T-cell (primary cell): Measurements from ENCODE around the gene CDC37. TPM values are rescaled to one million over a fixed set of nuclear protein-coding genes. Genes with fewer than 3 reads are reported as not detected.

ENCODE experiments used
- ATAC-seq, 4 experiments: fragments of 200-7000 bp in 3 of 4; fragments of 150-1000 bp in 1 of 4; cut with Tn5 transposase; replicated peaks in 1 of 4; 1 replicate in 3 of 4; 2 replicates in 1 of 4; pipeline ENCODE4 v1.10.0; 2021; ENCODE audit warnings: moderate library complexity in 3 of 4, mild to moderate bottlenecking in 2 of 4, moderate number of reproducible peaks in 1 of 4
- CTCF ChIA-PET, 2 donors: fragments of 300-600 bp; sonication (Branson Sonifier 250); formaldehyde crosslinking; loops; one replicate each; lab custom pipeline; 2022; ENCODE audit warnings: antibody characterized with exemption in 2 of 2; lab: Charles Lee
- POLR2A ChIA-PET, 2 donors: fragments of 300-600 bp; sonication (Branson Sonifier 250); formaldehyde crosslinking; loops; one replicate each; lab custom pipeline; 2022; ENCODE audit warnings: antibody characterized with exemption in 2 of 2; lab: Charles Lee
- DNase-seq, 35 experiments: peaks; one replicate each; pipeline versions ENCODE4 v3.0.0 to v3.0.0-alpha.2; 2013 to 2023
- H3K27ac ChIP-seq: one replicate; pipeline ENCODE4 v1.5.1; 2013; ENCODE audit warnings: low read length
- H3K27me3 ChIP-seq, 2 experiments: replicated peaks in 1 of 2; 1 replicate in 1 of 2; 2 replicates in 1 of 2; pipeline versions ENCODE4 v1.6.1 to v1.7.0; 2013; ENCODE audit warnings: low read length in 1 of 2, mixed read lengths in 1 of 2; ENCODE audit not compliant: control insufficient read depth in 2 of 2, insufficient read depth in 2 of 2; ENCODE audit errors: extremely low read depth in 1 of 2
- H3K36me3 ChIP-seq, 2 donors: 1 replicate in 1 of 2; 2 replicates in 1 of 2; pipeline versions ENCODE4 v1.6.1 to v1.7.0; 2013; ENCODE audit warnings: low read length in 1 of 2; ENCODE audit not compliant: control insufficient read depth in 2 of 2, insufficient read depth in 1 of 2; ENCODE audit errors: extremely low read depth in 1 of 2
- H3K4me1 ChIP-seq, 2 experiments: 1 replicate in 1 of 2; 2 replicates in 1 of 2; pipeline versions ENCODE4 v1.6.1 to v1.7.0; 2013; ENCODE audit warnings: low read length in 2 of 2, mixed read lengths in 1 of 2; ENCODE audit not compliant: insufficient read depth in 2 of 2, control insufficient read depth in 1 of 2; ENCODE audit errors: extremely low read depth in 1 of 2
- H3K4me3 ChIP-seq, 2 donors: 1 replicate in 1 of 2; 2 replicates in 1 of 2; pipeline versions ENCODE4 v1.5.1 to v1.7.0; 2013; ENCODE audit warnings: mild to moderate bottlenecking in 2 of 2, low read length in 1 of 2, moderate library complexity in 1 of 2; ENCODE audit not compliant: control insufficient read depth in 1 of 2; ENCODE audit errors: extremely low read depth in 1 of 2
- H3K9me3 ChIP-seq: 2 replicates; pipeline ENCODE4 v1.7.0; 2013
- H3K27ac Mint-ChIP-seq, 2 donors: one replicate each; pipeline ENCODE4 v1.8.0; 2020 to 2021; ENCODE audit warnings: mild to moderate bottlenecking in 2 of 2, mixed read lengths in 2 of 2
- H3K27me3 Mint-ChIP-seq, 2 donors: one replicate each; pipeline ENCODE4 v1.8.0; 2021 to 2022; ENCODE audit warnings: mixed read lengths in 2 of 2
- H3K36me3 Mint-ChIP-seq: one replicate; pipeline ENCODE4 v1.8.0; 2021; ENCODE audit warnings: mixed read lengths
- H3K4me1 Mint-ChIP-seq, 3 donors: one replicate each; pipeline ENCODE4 v1.8.0; 2020 to 2022; ENCODE audit warnings: mixed read lengths in 3 of 3, mild to moderate bottlenecking in 1 of 3
- H3K4me3 Mint-ChIP-seq, 3 donors: one replicate each; pipeline ENCODE4 v1.8.0; 2020 to 2022; ENCODE audit warnings: mild to moderate bottlenecking in 3 of 3, mixed read lengths in 3 of 3, moderate library complexity in 3 of 3
- H3K9me3 Mint-ChIP-seq, 3 donors: one replicate each; pipeline ENCODE4 v1.8.0; 2020 to 2022; ENCODE audit warnings: mixed read lengths in 3 of 3
- WGBS: methylation state at CpG from one replicate; pipeline ENCODE4 v1.1.5; 2013; ENCODE audit warnings: missing lambda C conversion rate; ENCODE audit not compliant: insufficient coverage; 5-methylcytosine and 5-hydroxymethylcytosine counted together
- total RNA-seq, 35 experiments: library from RNA in 6 of 35; stranded (reverse) in 6 of 35; fragments of 120-200 nt in 1 of 35; gene quantifications; one replicate each; pipeline versions ENCODE4 v1.2.1 to v1.2.4 and lab custom pipeline; 2013 to 2026

The CDC37 gene
- total RNA-seq, 5 donors from 2014 or later (not counting 1 experiment from before 2014, with no cell fraction given): 163 to 205 (median 190) TPM

- WGBS: 80% methylated on average over 4 of the region's 5 CpGs
- no peak overlapping the region for H3K27ac Mint-ChIP-seq
- Histone ChIP-seq H3K9me3 (no peaks in the 10 kb centered on the region), H3K4me3 (no peak overlapping the region), H3K27ac (no peak overlapping the region), H3K27me3 (no peaks in the 10 kb centered on the region), H3K4me1 (peaks cover 0 to 8% of the 10 kb centered on the region in 2 experiments), H3K36me3 (no peaks in the 10 kb centered on the region)
- H3K9me3 Mint-ChIP-seq: no peaks in the 10 kb centered on the region
- DNase-seq: no peak
- ChIA-PET CTCF (interaction anchor here in 1 of 2 donors (0.7 kb wide), 1 partner anchor 142 kb away, joined by 3 read pairs; no protein-coding TSS in a partner anchor), POLR2A (no interaction called here)
- no peaks in the 10 kb centered on the region for H3K27me3 Mint-ChIP-seq
- ATAC-seq: no peak
- peaks cover 0 to 3% (median 2%) of the 10 kb centered on the region in 3 donors for H3K4me1 Mint-ChIP-seq
- H3K4me3 Mint-ChIP-seq: no peak overlapping the region
- no peaks in the 10 kb centered on the region for H3K36me3 Mint-ChIP-seq
Observed at GRCh38 chr19:10439588-10439987, 36.2 kb upstream of the CDC37 start.

- 84% methylated on average over 8 of the region's 10 CpGs for WGBS
- CTCF ChIA-PET: interaction anchor here in 1 of 2 donors (0.6 kb wide), 1 partner anchor 10 kb away, joined by 3 read pairs; no protein-coding TSS in a partner anchor
- ATAC-seq (no peak), DNase-seq (no peak)
- Mint-ChIP-seq H3K27ac (peak overlapping the region; percentile 72 to 73), H3K9me3 (no peaks in the 10 kb centered on the region), H3K4me1 (peaks cover 34 to 49% (median 46%) of the 10 kb centered on the region in 3 donors), H3K36me3 (no peaks in the 10 kb centered on the region), H3K27me3 (peaks cover 30% of the 10 kb centered on the region in 2 donors), H3K4me3 (peak overlapping the region; percentile 51 to 81 (median 66))
- peak overlapping the region; percentile 57 for H3K27ac ChIP-seq
- H3K27me3 ChIP-seq: peaks cover 2 to 24% of the 10 kb centered on the region in 2 experiments
- H3K9me3 ChIP-seq: no peaks in the 10 kb centered on the region
- POLR2A ChIA-PET: no interaction called here
- H3K4me1 ChIP-seq: peaks cover 0 to 56% of the 10 kb centered on the region in 2 experiments
- no peak overlapping the region for H3K4me3 ChIP-seq
- no peaks in the 10 kb centered on the region for H3K36me3 ChIP-seq
Observed at GRCh38 chr19:10433131-10433536, 29.8 kb upstream of the CDC37 start.

DNA sequence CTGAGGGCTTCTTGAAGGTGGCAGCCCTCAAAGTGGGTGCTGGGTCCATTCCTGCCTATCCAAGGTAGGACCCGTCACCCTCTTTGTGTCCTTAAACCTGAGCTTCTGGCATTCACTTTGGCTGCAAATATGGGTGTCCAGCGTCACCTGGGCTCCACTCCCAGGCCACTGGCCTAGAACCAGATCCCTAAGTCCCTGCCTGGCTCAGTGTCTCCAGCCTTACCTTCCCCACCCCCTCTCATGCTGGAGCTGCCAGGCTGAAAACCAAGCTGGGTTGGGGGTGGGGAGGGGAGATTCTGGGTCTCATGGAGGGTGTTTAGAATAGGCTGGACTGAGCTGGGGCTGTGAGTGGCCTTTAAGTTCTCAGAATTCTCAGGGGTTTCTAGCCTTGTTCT, 29.4 kb upstream of the CDC37 start:
- Histone ChIP-seq H3K27ac (peak overlapping the region; percentile 57), H3K36me3 (no peaks in the 10 kb centered on the region), H3K9me3 (no peaks in the 10 kb centered on the region), H3K4me3 (peak overlapping the region in 1 of 2 donors; percentile 42), H3K27me3 (peaks cover 2 to 24% of the 10 kb centered on the region in 2 experiments), H3K4me1 (peaks cover 0 to 60% of the 10 kb centered on the region in 2 experiments)
- peaks cover 38 to 53% (median 50%) of the 10 kb centered on the region in 3 donors for H3K4me1 Mint-ChIP-seq
- POLR2A ChIA-PET: no interaction called here
- CTCF ChIA-PET: interaction anchor here in 1 of 2 donors (0.6 kb wide), 1 partner anchor 11 kb away, joined by 3 read pairs; no protein-coding TSS in a partner anchor
- no peak for ATAC-seq
- no peak for DNase-seq
- H3K9me3 Mint-ChIP-seq: no peaks in the 10 kb centered on the region
- no peaks in the 10 kb centered on the region for H3K36me3 Mint-ChIP-seq
- peak overlapping the region; percentile 51 to 81 (median 66) for H3K4me3 Mint-ChIP-seq
- peaks cover 30 to 31% of the 10 kb centered on the region in 2 donors for H3K27me3 Mint-ChIP-seq
- peak overlapping the region; percentile 52 to 73 for H3K27ac Mint-ChIP-seq
- WGBS: 100% methylated on average over 1 of the region's 2 CpGs

DNA sequence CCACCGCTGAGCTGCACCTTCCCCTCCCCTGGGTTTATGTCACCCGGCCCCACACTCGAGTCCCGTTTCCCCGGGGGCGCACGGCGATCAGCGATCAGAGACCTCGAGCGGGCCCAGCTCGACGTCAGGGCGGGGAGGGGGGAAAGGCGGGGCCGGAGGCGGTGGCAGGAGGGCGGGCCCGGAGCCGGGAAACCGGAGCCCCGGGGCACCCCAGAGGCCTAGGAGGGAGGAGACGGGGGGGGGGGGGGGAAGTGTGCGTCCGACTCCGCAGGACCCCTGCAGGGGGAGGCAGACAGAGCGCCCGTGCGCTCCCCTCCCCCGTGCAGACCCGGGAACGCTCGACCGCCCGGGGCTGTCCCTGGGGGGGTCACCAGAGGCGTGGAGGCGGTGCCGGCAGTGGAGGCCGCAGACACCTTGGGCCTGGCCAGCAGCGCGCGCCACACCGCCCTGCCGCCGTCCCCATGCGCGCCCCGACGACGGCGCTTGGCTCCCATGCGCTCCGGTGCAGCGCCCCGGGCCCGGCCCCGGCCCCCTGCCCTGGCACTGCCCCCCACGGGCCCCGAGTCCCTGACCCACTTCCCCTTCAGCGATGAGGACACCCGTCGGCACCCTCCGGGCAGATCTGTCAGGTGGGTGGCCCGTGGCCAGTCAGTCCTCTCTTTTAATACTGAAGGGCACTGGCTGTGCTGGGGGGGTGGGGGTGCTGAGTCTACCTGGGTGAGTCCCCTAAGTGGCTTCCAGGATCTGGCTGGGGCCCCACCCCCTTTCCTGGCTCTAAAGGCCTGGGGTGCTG, 28.8 kb upstream of the CDC37 start:
- 4% methylated on average over 35 of the region's 64 CpGs for WGBS
- Mint-ChIP-seq H3K9me3 (no peaks in the 10 kb centered on the region), H3K36me3 (no peaks in the 10 kb centered on the region), H3K4me3 (peak overlapping the region; percentile 73 to 87 (median 81)), H3K27me3 (peaks cover 33% of the 10 kb centered on the region in 2 donors), H3K4me1 (peaks cover 44 to 59% (median 56%) of the 10 kb centered on the region in 3 donors), H3K27ac (peak overlapping the region; percentile 83 to 86)
- ATAC-seq: peak; percentile 57 to 72 (median 64)
- H3K36me3 ChIP-seq: no peaks in the 10 kb centered on the region
- peak overlapping the region; percentile 35 to 42 for H3K4me3 ChIP-seq
- ChIA-PET CTCF (interaction anchor here in 1 of 2 donors (0.6 to 1.2 kb wide), 5 partner anchors 27 to 535 kb away, joined by 3 to 5 read pairs (median 4); partner anchors contain the start of gene ICAM1), POLR2A (interaction anchor here in 1 of 2 donors (0.6 kb wide), 1 partner anchor 13 kb away, joined by 6 read pairs; no protein-coding TSS in a partner anchor)
- peak overlapping the region; percentile 86 for H3K27ac ChIP-seq
- H3K9me3 ChIP-seq: no peaks in the 10 kb centered on the region
- peaks cover 0 to 66% of the 10 kb centered on the region in 2 experiments for H3K4me1 ChIP-seq
- peak in 34 of 35 experiments; percentile 45 to 83 (median 66) for DNase-seq
- H3K27me3 ChIP-seq: peaks cover 2 to 24% of the 10 kb centered on the region in 2 experiments

DNA sequence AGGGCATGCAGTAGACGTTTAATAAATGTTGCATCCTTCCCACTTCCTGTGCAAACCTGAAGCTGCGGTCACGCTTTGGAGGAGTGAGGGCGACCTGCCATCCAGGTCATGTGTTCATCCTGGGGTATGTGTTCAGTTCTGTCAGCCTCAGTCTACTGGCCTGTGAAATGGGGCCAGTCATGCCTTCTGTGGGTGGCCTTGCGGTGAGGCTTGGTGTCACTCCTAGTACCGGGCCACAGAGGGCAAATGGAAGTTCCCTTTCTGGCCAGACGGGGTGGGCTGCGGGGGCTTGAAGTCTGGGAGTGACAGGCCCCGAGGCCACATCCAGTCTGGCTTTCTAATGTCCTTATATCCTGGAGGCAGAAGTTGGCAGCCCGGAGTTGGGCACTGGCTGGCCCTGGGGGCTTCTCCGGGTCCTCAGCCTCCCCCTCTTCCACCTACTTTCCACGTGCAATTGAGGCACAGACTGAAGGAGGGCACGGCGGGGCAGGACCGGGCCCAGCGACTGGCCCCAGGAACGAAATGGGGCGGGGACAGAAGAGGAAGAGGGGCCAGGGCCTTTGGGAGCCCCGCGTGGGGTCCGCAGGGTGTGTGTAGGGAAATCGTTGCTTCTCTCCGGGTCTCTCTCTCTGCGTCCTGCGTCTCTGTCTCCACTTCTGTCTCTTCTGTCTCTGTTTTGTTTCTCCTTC, 28.1 kb upstream of the CDC37 start:
- POLR2A ChIA-PET: interaction anchor here in 1 of 2 donors (0.6 kb wide), 1 partner anchor 12 kb away, joined by 6 read pairs; no protein-coding TSS in a partner anchor

More for the DNA sequence above, 28.1 kb upstream of the CDC37 start:
- Histone ChIP-seq H3K27ac (peak overlapping the region; percentile 86), H3K4me3 (peak overlapping the region; percentile 35 to 42), H3K27me3 (peaks cover 2 to 24% of the 10 kb centered on the region in 2 experiments), H3K9me3 (no peaks in the 10 kb centered on the region), H3K36me3 (no peaks in the 10 kb centered on the region), H3K4me1 (peaks cover 0 to 67% of the 10 kb centered on the region in 2 experiments)
- Mint-ChIP-seq H3K4me1 (peaks cover 46 to 64% (median 56%) of the 10 kb centered on the region in 3 donors), H3K36me3 (no peaks in the 10 kb centered on the region), H3K27ac (peak overlapping the region; percentile 83 to 86), H3K9me3 (no peaks in the 10 kb centered on the region), H3K4me3 (peak overlapping the region; percentile 73 to 87 (median 81)), H3K27me3 (peaks cover 34 to 35% of the 10 kb centered on the region in 2 donors)
- DNase-seq (peak in 22 of 35 experiments; percentile 28 to 76 (median 44)), ATAC-seq (peak in 1 of 4 experiments; percentile 8)
- 7% methylated on average over 7 of the region's 25 CpGs for WGBS
- CTCF ChIA-PET: interaction anchor here in 1 of 2 donors (0.6 to 1.2 kb wide), 5 partner anchors 26 to 536 kb away, joined by 3 to 5 read pairs (median 4); partner anchors contain the start of gene ICAM1
